K562 (cell line): ENCODE results near the gene CHERP. TPM values are rescaled to one million over a fixed set of nuclear protein-coding genes. Genes with fewer than 3 reads are reported as not detected.

Experiments used
- ATAC-seq: fragments of 200-7000 bp; cut with Tn5 transposase; 3 replicates; pipeline ENCODE4 v1.9.1; 2020; ENCODE audit warnings: moderate library complexity
- BruUV-seq: library from RNA; stranded (reverse); fragments of 400-500 nt; replicated peaks from 2 replicates; lab custom pipeline; 2021; lab: Mats Ljungman, UMichigan
- CTCF ChIA-PET: fragments of 300-600 bp; formaldehyde crosslinking; extraction: SDS; loops from one replicate; lab custom pipeline; 2021; ENCODE audit warnings: low intra/inter-chr PET ratio; lab: Yijun Ruan, JAX
- POLR2A ChIA-PET: fragments of 300-600, 350-650 bp; sonication (Branson Sonifier 250); formaldehyde crosslinking; extraction: SDS; loops from one replicate; lab custom pipeline; 2021; ENCODE audit warnings: antibody characterized with exemption, inconsistent platforms; lab: Yijun Ruan, JAX
- DNase-seq, 4 experiments: peaks; one replicate each; pipeline versions ENCODE4 v3.0.0 to v3.0.0-alpha.2; 2011 to 2018; ENCODE audit warnings: low spot score in 3 of 4, mixed read lengths in 3 of 4; ENCODE audit errors: extremely low read depth in 1 of 4
- FAIRE-seq: peaks from 2 replicates; lab custom pipeline; 2011; peaks lifted over from hg19 to GRCh38; lab: Jason Lieb, UNC
- H2AFZ ChIP-seq: 2 replicates; pipeline ENCODE4 v1.6.0; 2011; ENCODE audit warnings: low read depth, low read length, control low read depth, inconsistent platforms
- H3K27ac ChIP-seq: fragments of 200-600 bp; 3 replicates; pipeline ENCODE4 v1.8.0; 2011; ENCODE audit warnings: low read depth, mild to moderate bottlenecking, control low read depth, inconsistent platforms, low read length, moderate library complexity, mixed read lengths; ENCODE audit errors: extremely low read depth
- H3K27me3 ChIP-seq, 2 experiments: fragments of 300-600 bp in 1 of 2; 2 replicates in 1 of 2; 3 replicates in 1 of 2; pipeline versions ENCODE4 v1.6.0 to v1.8.0; 2011; ENCODE audit warnings: inconsistent platforms in 2 of 2, low read length in 2 of 2, mild to moderate bottlenecking in 1 of 2, mixed read lengths in 1 of 2, moderate library complexity in 1 of 2; ENCODE audit not compliant: control insufficient read depth in 2 of 2, insufficient read depth in 2 of 2
- H3K36me3 ChIP-seq: fragments of 300-600 bp; 3 replicates; pipeline ENCODE4 v1.8.0; 2011; ENCODE audit warnings: mild to moderate bottlenecking, low read length, inconsistent platforms; ENCODE audit not compliant: control insufficient read depth, insufficient read depth
- H3K4me1 ChIP-seq, 2 experiments: fragments of 200-600 bp in 1 of 2; replicated peaks in 1 of 2; 2 replicates in 1 of 2; 3 replicates in 1 of 2; pipeline versions ENCODE4 v1.5.1 to v1.8.0; 2011; ENCODE audit warnings: inconsistent platforms in 2 of 2, low read length in 2 of 2, mild to moderate bottlenecking in 1 of 2, mixed read lengths in 1 of 2, moderate library complexity in 1 of 2; ENCODE audit not compliant: control insufficient read depth in 2 of 2, insufficient read depth in 2 of 2
- H3K4me2 ChIP-seq: 2 replicates; pipeline ENCODE4 v1.6.1; 2011; ENCODE audit warnings: low read length, control low read depth, inconsistent platforms, mixed read lengths; ENCODE audit not compliant: insufficient read depth
- H3K4me3 ChIP-seq: fragments of 200-600 bp; sonication (generic), shearing (Covaris generic); 2 replicates; pipeline ENCODE4 v1.5.1; 2016; ENCODE audit warnings: control low read depth, inconsistent platforms
- H3K79me2 ChIP-seq: fragments of 200-600 bp; 3 replicates; pipeline ENCODE4 v1.8.0; 2011; ENCODE audit warnings: low read length, inconsistent platforms; ENCODE audit not compliant: control insufficient read depth, insufficient read depth
- H3K9ac ChIP-seq, 2 experiments: 2 replicates each; pipeline versions ENCODE4 v1.6.0 to v1.6.1; 2011; ENCODE audit warnings: low read depth in 2 of 2, low read length in 2 of 2, control low read depth in 1 of 2, inconsistent platforms in 1 of 2, mild to moderate bottlenecking in 1 of 2, mixed read lengths in 1 of 2; ENCODE audit not compliant: insufficient read depth in 1 of 2
- H3K9me1 ChIP-seq: one replicate; pipeline ENCODE4 v1.6.0; 2011; ENCODE audit warnings: inconsistent platforms, mild to moderate bottlenecking, low read length, moderate library complexity; ENCODE audit not compliant: control insufficient read depth, insufficient read depth
- H3K9me3 ChIP-seq: replicated peaks from 2 replicates; pipeline ENCODE4 v1.5.1; 2011; ENCODE audit warnings: low read depth, low read length, inconsistent platforms; ENCODE audit not compliant: control insufficient read depth, insufficient read depth
- H4K20me1 ChIP-seq: replicated peaks from 2 replicates; pipeline ENCODE4 v1.6.1; 2011; ENCODE audit warnings: low read length, inconsistent platforms, mixed read lengths; ENCODE audit not compliant: control insufficient read depth, insufficient read depth
- KDM1A ChIP-seq, 2 experiments: fragments of 450-650 bp; IDR thresholded peaks; 2 replicates each; pipeline ENCODE4 v1.6.1; 2016; ENCODE audit warnings: mild to moderate bottlenecking in 2 of 2
- NFYB ChIP-seq: IDR thresholded peaks from 2 replicates; pipeline ENCODE4 v1.6.1; 2011; ENCODE audit warnings: mild to moderate bottlenecking, moderate library complexity; ENCODE audit not compliant: insufficient read length; ENCODE audit errors: extremely low read depth
- PRMT5 ChIP-seq: sonication (generic); formaldehyde crosslinking; IDR thresholded peaks from 2 replicates; pipeline ENCODE4 v1.5.0; 2020; ENCODE audit warnings: missing genetic modification reagents
- U2AF2 ChIP-seq: fragments of 200-400 bp; formaldehyde crosslinking; optimal IDR thresholded peaks from 2 replicates; pipeline ENCODE3; 2017; ENCODE audit warnings: low read depth, mild to moderate bottlenecking, low read length
- ZNF274 ChIP-seq: IDR thresholded peaks from 2 replicates; pipeline ENCODE4 v1.6.1; 2011; ENCODE audit warnings: low read depth, mild to moderate bottlenecking, low read length, moderate library complexity, borderline replicate concordance
- ZNF311 ChIP-seq: fragments of 250-450 bp; sonication (Bioruptor Pico); IDR thresholded peaks from 2 replicates; pipeline ENCODE4 v1.4.0; 2020; ENCODE audit warnings: mild to moderate bottlenecking, moderate library complexity
- WGBS: fragments of 100-300 bp; shearing (Covaris generic); methylation state at CpG from one replicate; pipeline ENCODE4 v1.1.6; 2016; ENCODE audit warnings: low coverage, mixed read lengths; ENCODE audit not compliant: insufficient coverage; ENCODE audit errors: missing lambda C conversion rate; 5-methylcytosine and 5-hydroxymethylcytosine counted together
- in situ Hi-C: fragments of 300-500 bp; cut with MboI; formaldehyde crosslinking; loops from 4 replicates; pipeline ENCODE4 v1.15.0; 2018; ENCODE audit warnings: inconsistent platforms, mixed read lengths
- intact Hi-C: fragments of 100-400 bp; cut with micrococcal nuclease; formaldehyde crosslinking; loops from 2 replicates; pipeline ENCODE4 v1.14.2; 2022
- polyA plus RNA-seq, 8 experiments: library from polyadenylated mRNA; depleted of rRNA in 4 of 8; stranded (reverse) in 5 of 8; unstranded in 3 of 8; fragments of >200 nt; fragmentation: Nextera tagmentation in 2 of 8; fragmentation: Illumina TruSeq in 1 of 8; extraction: Ambion mirVana in 2 of 8; extraction: Trizol in 1 of 8; gene quantifications; 2 replicates each; pipeline versions ENCODE4 v1.2.1 to v1.2.3, GENCODE V29; 2011 to 2014; ENCODE audit warnings: inconsistent platforms in 1 of 8, missing spikeins in 1 of 8
- total RNA-seq, 7 experiments: library from RNA; depleted of rRNA in 6 of 7; stranded (reverse); fragments of >200 nt in 6 of 7; fragmentation: Illumina TruSeq in 2 of 7; extraction: Trizol in 2 of 7; gene quantifications; 2 replicates each; pipeline versions ENCODE4 v1.2.1 to v1.2.3, GENCODE V29; 2011 to 2021; ENCODE audit warnings: low replicate concordance in 1 of 7

The CHERP gene
- total and polyA plus RNA-seq, 9 of the 15 experiments (the other 6 are each of a cell fraction or from before 2014, with no cell fraction given) = 0.60 to 85.1 (median 7.8) TPM

- H3K4me3 ChIP-seq = no peak overlapping the region
- in situ Hi-C loops = no loop called here
- peaks cover 45% of the 10 kb centered on the region for H4K20me1 ChIP-seq
- no peaks in the 10 kb centered on the region for H3K9me1 ChIP-seq
- peaks cover 96% of the 10 kb centered on the region for H3K79me2 ChIP-seq
- H2AFZ ChIP-seq = no peak overlapping the region
- no peak for ATAC-seq
- H3K36me3 ChIP-seq = peaks cover 13% of the 10 kb centered on the region; the same call in 1 of the 3 replicates
- H3K27me3 ChIP-seq = no peaks in the 10 kb centered on the region
- FAIRE-seq = peak; percentile 55
- H3K4me1 ChIP-seq = peaks cover 65 to 77% of the 10 kb centered on the region in 2 experiments
- H3K4me2 ChIP-seq = peak overlapping the region; percentile 77
- WGBS = 54% methylated on average over 20 of the region's 20 CpGs
- peak overlapping the region in 1 of 2 experiments; percentile 75; a peak in 2 of 4 replicates for H3K9ac ChIP-seq
- intact Hi-C loops = no loop called here
- POLR2A ChIA-PET = interaction anchor here (0.6 to 1.9 kb wide), 5 partner anchors 11 to 1084 kb away, joined by 3 to 8 read pairs (median 3); no protein-coding TSS in a partner anchor
- H3K27ac ChIP-seq = no peak overlapping the region
- no peaks in the 10 kb centered on the region for H3K9me3 ChIP-seq
- DNase-seq = no peak
- CTCF ChIA-PET = no interaction called here
- no TSS peak for BruUV-seq
- TF ChIP-seq U2AF2 = no peak
- TF ChIP-seq KDM1A (IDR thresholded peaks at IDR 0.05) = peak in 1 of 2 experiments; percentile 25; a peak in 1 of 4 replicates
- TF ChIP-seq ZNF311 (CRISPR knock-in tag) = no peak
- TF ChIP-seq PRMT5 (CRISPR knock-in tag) = no peak
- TF ChIP-seq ZNF274 = no peak
- TF ChIP-seq NFYB = no peak
Observed at GRCh38 chr19:16586991-16587832, 45.0 kb upstream of the CHERP start.
